Smooth muscle cell (in vitro differentiated cells): Measurements from ENCODE around the gene CCL26. TPM values are rescaled to one million over a fixed set of nuclear protein-coding genes. Genes with fewer than 3 reads are reported as not detected.

Experiments used
- DNase-seq: peaks from one replicate; lab custom pipeline; 2025; ENCODE audit not compliant: unreplicated experiment; lab: John Stamatoyannopoulos, UW
- H2AFZ ChIP-seq: fragments of 200-600 bp; sonication (generic); 2 replicates; pipeline ENCODE4 v1.6.0; 2016; ENCODE audit warnings: antibody characterized with exemption, low read depth, mild to moderate bottlenecking
- H3F3A ChIP-seq: fragments of 200-600 bp; sonication (generic); 2 replicates; pipeline ENCODE4 v1.6.0; 2017; ENCODE audit warnings: antibody characterized with exemption, low read depth
- H3K27ac ChIP-seq: fragments of 200-600 bp; sonication (generic); 2 replicates; pipeline ENCODE4 v1.5.1; 2016; ENCODE audit warnings: low read depth, mild to moderate bottlenecking
- H3K27me3 ChIP-seq: fragments of 200-600 bp; sonication (generic); 2 replicates; pipeline ENCODE4 v1.6.1; 2016; ENCODE audit warnings: low read depth, mild to moderate bottlenecking
- H3K36me3 ChIP-seq: fragments of 200-600 bp; sonication (generic); 2 replicates; pipeline ENCODE4 v1.5.1; 2016; ENCODE audit warnings: low read depth
- H3K4me1 ChIP-seq: fragments of 200-600 bp; sonication (generic); 2 replicates; pipeline ENCODE4 v1.5.1; 2016; ENCODE audit warnings: low read depth
- H3K4me2 ChIP-seq: fragments of 200-600 bp; sonication (generic); 2 replicates; pipeline ENCODE4 v1.6.0; 2016; ENCODE audit warnings: mild to moderate bottlenecking
- H3K4me3 ChIP-seq: fragments of 200-600 bp; sonication (generic); 2 replicates; pipeline ENCODE4 v1.5.1; 2016; ENCODE audit warnings: mild to moderate bottlenecking
- H3K79me2 ChIP-seq: fragments of 200-600 bp; sonication (generic); 2 replicates; pipeline ENCODE4 v1.6.0; 2016; ENCODE audit warnings: low read depth, mild to moderate bottlenecking
- H3K9ac ChIP-seq: fragments of 200-600 bp; sonication (generic); 2 replicates; pipeline ENCODE4 v1.6.0; 2016; ENCODE audit warnings: low read depth
- H3K9me3 ChIP-seq: fragments of 200-600 bp; sonication (generic); replicated peaks from 2 replicates; pipeline ENCODE4 v1.5.1; 2016; ENCODE audit warnings: low read depth
- H4K20me1 ChIP-seq: fragments of 200-600 bp; sonication (generic); 2 replicates; pipeline ENCODE4 v1.6.0; 2016; ENCODE audit warnings: low read depth
- CTCF ChIP-seq: fragments of 200-600 bp; sonication (generic); IDR thresholded peaks from 2 replicates; pipeline ENCODE4 v1.5.1; 2017; ENCODE audit warnings: borderline replicate concordance, mild to moderate bottlenecking, antibody characterized with exemption; ENCODE audit not compliant: insufficient read depth, poor library complexity, severe bottlenecking
- whole genome bisulfite sequencing: methylation state at CpG from one replicate; pipeline ENCODE4 v1.1.7; 2016; ENCODE audit warnings: low lambda C conversion rate; 5-methylcytosine and 5-hydroxymethylcytosine counted together
- polyA plus RNA-seq: library from polyadenylated mRNA; unstranded; fragments of >200 nt; fragmentation: Nextera tagmentation; extraction: Ambion mirVana; gene quantifications from 2 replicates; pipeline ENCODE4 v1.2.1, GENCODE V29; 2016
- total RNA-seq: library from RNA; depleted of rRNA; stranded (reverse); fragments of >200 nt; gene quantifications from 2 replicates; pipeline ENCODE4 v1.2.3, GENCODE V29; 2014

Gene CCL26
- total and polyA plus RNA-seq, 2 experiments from 2014 or later = 1.2 TPM; not detected in 1

GRCh38 chr7:75818472-75818871, 46.5 kb upstream of the CCL26 start:
- H4K20me1 ChIP-seq = no peaks in the 10 kb centered on the region
- no peak overlapping the region for H3K4me2 ChIP-seq
- no peaks in the 10 kb centered on the region for H3K9me3 ChIP-seq
- no peak overlapping the region for H2AFZ ChIP-seq
- no peak for DNase-seq
- no peaks in the 10 kb centered on the region for H3F3A ChIP-seq
- H3K79me2 ChIP-seq = no peaks in the 10 kb centered on the region
- no peaks in the 10 kb centered on the region for H3K4me1 ChIP-seq
- H3K27me3 ChIP-seq = no peaks in the 10 kb centered on the region
- TF ChIP-seq CTCF = no peak
- no peaks in the 10 kb centered on the region for H3K36me3 ChIP-seq
- 88% methylated on average over 5 of the region's 5 CpGs for WGBS
- H3K27ac ChIP-seq = no peak overlapping the region
- no peak overlapping the region for H3K4me3 ChIP-seq
- no peak overlapping the region for H3K9ac ChIP-seq

- TF ChIP-seq CTCF = no peak
- WGBS = 77% methylated on average over 6 of the region's 6 CpGs
- no peaks in the 10 kb centered on the region for H3K9me3 ChIP-seq
- no peak overlapping the region for H2AFZ ChIP-seq
- no peak overlapping the region for H3K4me3 ChIP-seq
- DNase-seq = no peak
- H3K4me2 ChIP-seq = no peak overlapping the region
- H3K9ac ChIP-seq = no peak overlapping the region
- no peak overlapping the region for H3K27ac ChIP-seq
- H4K20me1 ChIP-seq = no peaks in the 10 kb centered on the region
- H3K4me1 ChIP-seq = no peaks in the 10 kb centered on the region
- H3K27me3 ChIP-seq = no peaks in the 10 kb centered on the region
- no peaks in the 10 kb centered on the region for H3F3A ChIP-seq
- no peaks in the 10 kb centered on the region for H3K79me2 ChIP-seq
- no peaks in the 10 kb centered on the region for H3K36me3 ChIP-seq
Measured at GRCh38 chr7:75817116-75817515, 45.1 kb upstream of the CCL26 start.

GRCh38 chr7:75815418-75816064, 43.5 kb upstream of the CCL26 start:
- Histone ChIP-seq H3K9me3 (no peaks in the 10 kb centered on the region), H4K20me1 (no peaks in the 10 kb centered on the region), H3K27me3 (no peaks in the 10 kb centered on the region), H3K27ac (no peak overlapping the region), H3F3A (no peaks in the 10 kb centered on the region), H3K36me3 (no peaks in the 10 kb centered on the region), H2AFZ (no peak overlapping the region), H3K4me3 (no peak overlapping the region), H3K79me2 (no peaks in the 10 kb centered on the region), H3K4me1 (no peaks in the 10 kb centered on the region), H3K9ac (no peak overlapping the region), H3K4me2 (no peak overlapping the region)
- no peak for TF ChIP-seq CTCF
- 84% methylated on average over 10 of the region's 10 CpGs for WGBS
- no peak for DNase-seq

GRCh38 chr7:75814407-75814947, 42.5 kb upstream of the CCL26 start:
- TF ChIP-seq CTCF = no peak
- Histone ChIP-seq H3K27ac (no peak overlapping the region), H2AFZ (no peak overlapping the region), H3K4me1 (no peaks in the 10 kb centered on the region), H3K4me2 (no peak overlapping the region), H3K27me3 (no peaks in the 10 kb centered on the region), H3K4me3 (no peak overlapping the region), H3K9ac (no peak overlapping the region), H3F3A (no peaks in the 10 kb centered on the region), H3K79me2 (no peaks in the 10 kb centered on the region), H4K20me1 (no peaks in the 10 kb centered on the region), H3K9me3 (no peaks in the 10 kb centered on the region), H3K36me3 (no peaks in the 10 kb centered on the region)
- WGBS = 62% methylated on average over 12 of the region's 13 CpGs
- no peak for DNase-seq
